Right cardiac atrium (tissue), 5 donors: ENCODE data around the gene CAPN8. TPM values are rescaled to one million over a fixed set of nuclear protein-coding genes. Genes with fewer than 3 reads are reported as not detected.

ENCODE experiments used
- ATAC-seq, 2 donors: fragments of 200-7000 bp; cut with Tn5 transposase; one replicate each; pipeline versions ENCODE4 v1.8.0 to v1.9.1; 2020; ENCODE audit warnings: moderate library complexity in 2 of 2, mild to moderate bottlenecking in 1 of 2
- DNase-seq, 3 donors: peaks; one replicate each; pipeline ENCODE4 v3.0.0-alpha.2; 2020
- H3K27ac ChIP-seq: one replicate; pipeline ENCODE4 v1.5.1; 2013; ENCODE audit warnings: mild to moderate bottlenecking, low read length, control low read depth, moderate library complexity
- H3K27me3 ChIP-seq: one replicate; pipeline ENCODE4 v1.6.1; 2013; ENCODE audit not compliant: control insufficient read depth, insufficient read depth
- H3K4me1 ChIP-seq: one replicate; pipeline ENCODE4 v1.6.1; 2013; ENCODE audit warnings: low read length; ENCODE audit not compliant: control insufficient read depth, insufficient read depth
- H3K4me3 ChIP-seq: one replicate; pipeline ENCODE4 v1.5.1; 2013; ENCODE audit warnings: low read length, control low read depth
- H3K9me3 ChIP-seq: one replicate; pipeline ENCODE4 v1.6.1; 2013; ENCODE audit warnings: low read length; ENCODE audit not compliant: control insufficient read depth
- WGBS: extraction: QIAGEN DNeasy Blood & Tissue Kit; methylation state at CpG from one replicate; pipeline ENCODE4 v1.1.7; 2013; 5-methylcytosine and 5-hydroxymethylcytosine counted together
- intact Hi-C, 4 donors: fragments of 100-400 bp; cut with DNase I; formaldehyde crosslinking; loops; one replicate each; pipeline versions ENCODE4 v1.11.0 to v1.14.0; 2022 to 2023
- polyA plus RNA-seq: library from polyadenylated mRNA; stranded (reverse); fragments of 200-250 nt; gene quantifications from one replicate; pipeline ENCODE4 v1.2.3, GENCODE V29; 2013
- total RNA-seq, 4 donors: library from RNA; stranded (reverse); fragmentation: NEBNext Ultra II Directional; extraction: Animal tissue kit (Norgen Biotek cat#: 25700); gene quantifications; one replicate each; pipeline ENCODE4 v1.2.1, GENCODE V29; 2021
- donor health status: healthy with polysubstance abuse.
- donor health status: DM: no; HTN: yes; CAD: no.
- donor health status: DM: no; HTN: no; CAD: no.
- donor health status: DM: no; HTN: yes; CAD: no; lungs with severe emphysema.
- donor health status: DM: yes; HTN: yes; CAD: no.

CAPN8 gene
- total and polyA plus RNA-seq, 5 donors = 0.23 TPM; not detected in 4

DNA sequence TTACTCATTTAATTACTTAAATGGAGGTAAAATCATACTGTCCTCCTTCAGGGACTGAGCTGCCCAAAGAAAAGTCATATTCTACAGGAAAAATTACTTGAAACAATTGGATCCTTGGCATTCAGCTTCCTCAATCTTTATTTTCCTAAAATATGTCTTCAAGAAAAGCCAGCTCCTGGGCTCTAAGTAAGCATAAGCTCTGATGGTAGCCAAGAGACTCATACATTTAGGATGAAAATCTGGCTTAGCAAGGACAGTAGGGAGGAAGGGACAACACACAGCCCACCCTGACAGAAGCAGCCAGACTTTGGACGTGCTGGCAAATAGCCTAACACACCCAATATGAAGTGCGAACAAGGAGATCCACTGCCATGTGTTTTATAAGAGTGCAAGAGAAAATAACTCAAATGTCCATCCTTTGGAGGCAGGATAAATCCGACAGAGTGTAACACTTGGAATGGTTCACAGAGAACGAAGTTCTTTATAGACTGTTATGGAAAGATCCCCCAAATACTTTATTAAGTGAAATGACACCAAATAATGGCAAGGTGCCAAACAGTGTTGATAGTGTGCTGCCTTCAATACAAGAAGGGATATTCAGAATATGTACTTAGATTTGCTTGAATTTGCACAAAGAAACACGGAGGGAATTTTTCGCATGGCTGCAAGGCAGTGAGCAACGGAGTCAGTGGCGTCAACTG lies 14.1 kb downstream of the CAPN8 start:
- 73% methylated on average over 8 of the region's 8 CpGs for WGBS
- DNase-seq (no peak), ATAC-seq (no peak)
- H3K27me3 ChIP-seq = no peaks in the 10 kb centered on the region
- no peak overlapping the region for H3K4me3 ChIP-seq
- peaks cover 2% of the 10 kb centered on the region for H3K4me1 ChIP-seq
- H3K9me3 ChIP-seq = no peaks in the 10 kb centered on the region
- intact Hi-C loops = no loop called here
- H3K27ac ChIP-seq = no peak overlapping the region

DNA sequence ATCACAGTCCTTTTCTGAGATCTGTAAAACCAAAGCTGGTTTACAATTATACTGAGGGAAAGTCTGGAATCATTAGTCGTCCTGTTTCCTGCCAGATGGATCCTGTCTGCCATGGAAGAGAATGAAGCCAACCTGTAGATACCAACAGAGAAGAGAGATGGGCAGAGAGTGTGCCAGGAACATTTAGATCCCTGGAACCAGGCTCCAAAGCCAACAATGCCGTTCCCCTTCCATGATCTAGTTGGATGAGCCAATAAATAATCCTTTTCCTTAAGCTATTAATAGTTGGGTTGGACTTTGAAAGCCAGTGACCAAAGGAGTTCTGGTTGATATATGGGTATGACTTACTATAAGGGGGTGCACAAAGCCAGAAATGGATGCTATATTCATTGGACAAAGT lies 15.0 kb downstream of the CAPN8 start:
- no peak overlapping the region for H3K4me3 ChIP-seq
- WGBS = 37% methylated on average over 2 of the region's 2 CpGs
- DNase-seq (no peak), ATAC-seq (peak in 1 of 2 donors; percentile 55)
- intact Hi-C loops = no loop called here
- no peak overlapping the region for H3K27ac ChIP-seq
- H3K4me1 ChIP-seq = peaks cover 2% of the 10 kb centered on the region
- H3K27me3 ChIP-seq = no peaks in the 10 kb centered on the region
- H3K9me3 ChIP-seq = no peaks in the 10 kb centered on the region

DNA sequence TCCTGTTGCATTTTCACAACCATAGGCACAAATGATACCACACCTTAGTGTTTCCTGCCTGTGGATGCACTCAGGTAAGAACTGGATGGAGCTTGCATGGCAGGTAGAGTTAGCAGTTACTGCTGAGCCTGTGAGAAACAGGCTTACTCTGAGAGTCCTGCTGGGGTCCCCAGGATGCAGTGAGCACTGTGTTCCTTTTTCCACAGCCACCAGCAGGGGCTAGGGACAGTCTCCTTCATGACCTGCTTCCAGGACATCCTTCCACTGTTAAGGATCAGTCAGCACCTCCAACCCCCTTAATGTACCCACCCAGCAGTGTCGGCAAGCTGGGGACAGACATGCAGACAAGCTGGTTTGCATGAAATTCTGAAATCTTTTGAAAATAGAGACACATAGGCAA lies 16.3 kb downstream of the CAPN8 start:
- Histone ChIP-seq H3K27me3 (no peaks in the 10 kb centered on the region), H3K4me1 (peaks cover 2% of the 10 kb centered on the region), H3K9me3 (no peaks in the 10 kb centered on the region), H3K27ac (no peak overlapping the region), H3K4me3 (no peak overlapping the region)
- ATAC-seq = no peak
- WGBS = 0% methylated on average over 1 of the region's 1 CpG
- DNase-seq = no peak
- intact Hi-C loops = no loop called here

DNA sequence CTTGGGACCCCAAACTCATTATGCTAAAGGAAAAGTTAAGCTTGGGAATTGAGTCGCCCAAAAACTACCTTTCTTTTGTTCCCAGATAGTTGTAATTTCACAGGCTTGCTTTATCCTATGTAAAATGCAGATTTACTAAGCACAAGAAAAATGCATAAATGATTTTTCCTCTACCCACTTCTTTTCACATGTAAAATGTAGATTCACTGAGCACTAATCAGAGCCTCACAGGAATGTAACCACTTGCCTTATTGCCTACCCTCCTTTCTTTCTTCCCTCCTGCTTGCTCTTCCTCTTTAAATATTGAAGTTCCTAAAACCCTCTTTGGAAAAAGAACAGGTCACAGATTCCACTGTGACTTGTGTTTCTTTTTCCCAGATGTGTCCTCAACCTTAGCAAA lies 18.3 kb downstream of the CAPN8 start:
- no peaks in the 10 kb centered on the region for H3K9me3 ChIP-seq
- DNase-seq (no peak), ATAC-seq (no peak)
- peaks cover 2% of the 10 kb centered on the region for H3K4me1 ChIP-seq
- no peak overlapping the region for H3K4me3 ChIP-seq
- WGBS = 71% methylated on average over 1 of the region's 1 CpG
- intact Hi-C loops = no loop called here
- H3K27me3 ChIP-seq = no peaks in the 10 kb centered on the region
- no peak overlapping the region for H3K27ac ChIP-seq

DNA sequence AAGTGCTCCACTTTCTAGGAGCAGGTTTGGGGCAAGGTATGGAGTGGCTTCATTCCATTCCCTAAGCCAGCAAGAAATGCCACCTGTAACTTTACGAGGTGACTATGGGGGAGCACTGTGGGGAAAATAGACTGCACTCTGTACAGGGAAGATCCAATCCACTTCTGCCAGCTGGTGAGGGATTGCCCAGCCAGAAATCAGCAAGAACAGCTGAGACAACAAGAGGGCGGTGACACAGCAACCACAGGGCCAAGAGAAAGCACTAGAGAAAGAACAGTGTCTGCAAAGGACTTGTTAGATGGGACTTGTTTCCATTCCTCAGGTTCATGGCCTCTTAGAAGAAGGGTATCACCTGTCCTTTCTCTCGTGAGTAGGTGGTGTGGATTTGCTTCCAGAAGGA lies 19.6 kb downstream of the CAPN8 start:
- Histone ChIP-seq H3K4me1 (peaks cover 2% of the 10 kb centered on the region), H3K4me3 (no peak overlapping the region), H3K27ac (no peak overlapping the region), H3K9me3 (no peaks in the 10 kb centered on the region), H3K27me3 (no peaks in the 10 kb centered on the region)
- 70% methylated on average over 3 of the region's 3 CpGs for WGBS
- no peak for ATAC-seq
- intact Hi-C loops = no loop called here
- no peak for DNase-seq

DNA sequence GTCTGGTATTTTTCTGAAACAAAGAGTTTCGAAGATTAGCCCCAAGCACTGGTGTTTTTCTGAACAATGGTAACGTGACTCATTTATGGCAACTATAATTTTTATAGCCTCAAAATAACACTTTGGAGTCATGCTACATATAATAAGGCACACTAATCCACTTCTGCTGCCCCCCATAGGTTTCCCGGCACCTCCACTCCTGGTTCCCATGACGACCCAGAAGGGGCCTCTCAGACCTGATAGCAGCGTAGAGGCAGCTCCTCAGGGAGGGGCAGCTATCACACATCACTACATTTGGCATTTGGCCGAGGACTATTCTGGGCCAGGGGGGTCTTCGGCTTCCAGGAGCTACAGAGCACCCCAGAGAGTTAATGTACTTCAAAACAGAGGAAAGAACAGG lies 23.3 kb downstream of the CAPN8 start:
- no peak overlapping the region for H3K27ac ChIP-seq
- H3K4me3 ChIP-seq = no peak overlapping the region
- intact Hi-C loops = no loop called here
- 42% methylated on average over 7 of the region's 7 CpGs for WGBS
- ATAC-seq (no peak), DNase-seq (no peak)
- no peaks in the 10 kb centered on the region for H3K4me1 ChIP-seq
- H3K9me3 ChIP-seq = no peaks in the 10 kb centered on the region
- H3K27me3 ChIP-seq = no peaks in the 10 kb centered on the region

DNA sequence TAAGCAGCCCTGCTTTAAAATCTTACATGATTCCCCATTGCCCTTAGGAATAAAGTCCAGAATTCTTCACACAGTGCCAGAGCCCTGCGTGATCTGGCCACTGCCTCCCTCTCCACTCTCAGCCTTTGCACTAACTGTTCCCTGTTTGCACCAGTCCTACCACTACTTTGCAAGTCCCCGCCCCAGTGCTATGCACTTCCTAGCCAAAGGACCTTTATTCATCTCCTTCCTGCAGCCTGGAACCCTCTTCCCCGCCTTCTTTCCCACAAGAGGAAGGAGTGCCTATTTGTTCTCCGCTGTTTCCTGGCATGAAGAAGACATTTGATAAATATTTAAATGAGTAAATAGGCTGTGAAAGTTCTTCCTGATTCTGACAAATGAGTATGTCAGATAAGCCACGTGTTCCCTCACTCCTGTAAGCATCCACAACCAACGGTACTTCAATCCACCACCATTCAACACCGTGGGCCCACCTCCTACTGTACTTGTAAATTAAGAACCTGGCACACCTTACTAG lies 23.9 kb downstream of the CAPN8 start:
- Histone ChIP-seq H3K4me3 (no peak overlapping the region), H3K4me1 (no peaks in the 10 kb centered on the region), H3K27ac (no peak overlapping the region), H3K27me3 (no peaks in the 10 kb centered on the region), H3K9me3 (no peaks in the 10 kb centered on the region)
- ATAC-seq (peak in 1 of 2 donors; percentile 41), DNase-seq (no peak)
- intact Hi-C loops = no loop called here
- WGBS = 54% methylated on average over 7 of the region's 7 CpGs

DNA sequence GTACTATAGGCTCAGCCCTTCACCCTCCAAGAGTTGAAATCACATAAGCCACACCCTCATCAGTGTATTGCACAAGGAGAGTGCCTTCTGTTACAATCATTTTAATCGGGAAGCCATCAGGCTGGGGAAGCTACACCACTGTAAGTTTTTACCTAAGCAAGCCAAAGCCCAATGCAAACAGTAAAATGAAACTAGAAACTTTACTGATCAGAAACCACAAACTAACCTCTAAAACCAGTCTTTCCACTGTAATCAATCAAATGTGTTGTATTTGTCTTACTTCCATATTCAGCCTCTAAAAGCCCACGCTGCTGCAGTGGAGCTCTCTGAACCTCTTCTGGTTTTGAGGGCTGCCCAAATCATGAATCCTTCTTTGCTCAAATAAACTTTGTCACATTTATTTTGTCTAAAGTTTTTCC lies 26.2 kb downstream of the CAPN8 start:
- no peak for DNase-seq
- intact Hi-C loops = no loop called here

DNA sequence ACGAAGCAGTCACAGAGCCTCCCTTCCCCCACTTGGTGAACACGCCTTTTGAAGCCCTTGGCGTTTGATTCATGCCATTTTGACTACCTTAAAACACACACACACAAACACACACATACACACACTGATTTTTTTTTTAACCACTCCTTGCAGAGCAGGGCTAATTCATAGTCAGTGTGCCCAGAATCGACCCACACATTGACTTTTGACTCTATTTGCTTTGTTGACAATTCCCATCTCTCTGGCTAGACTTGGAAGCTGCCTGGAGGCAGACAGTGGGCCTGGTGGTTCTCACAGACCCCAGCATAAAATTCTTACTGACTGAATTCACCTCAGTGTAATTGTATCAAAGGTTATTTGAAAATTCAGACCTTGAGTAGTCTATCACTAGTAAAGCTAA lies 30.3 kb downstream of the CAPN8 start:
- Histone ChIP-seq H3K4me3 (no peak overlapping the region), H3K27ac (no peak overlapping the region), H3K27me3 (no peaks in the 10 kb centered on the region), H3K9me3 (peaks cover 2% of the 10 kb centered on the region), H3K4me1 (no peaks in the 10 kb centered on the region)
- ATAC-seq = no peak
- no peak for DNase-seq
- intact Hi-C loops = no loop called here
- 79% methylated on average over 4 of the region's 4 CpGs for WGBS

More for the DNA sequence above, 26.2 kb downstream of the CAPN8 start:
- no peaks in the 10 kb centered on the region for H3K27me3 ChIP-seq
- ATAC-seq = no peak
- H3K9me3 ChIP-seq = no peaks in the 10 kb centered on the region
- no peak overlapping the region for H3K27ac ChIP-seq
- WGBS = 74% methylated on average over 2 of the region's 2 CpGs
- no peaks in the 10 kb centered on the region for H3K4me1 ChIP-seq
- no peak overlapping the region for H3K4me3 ChIP-seq

DNA sequence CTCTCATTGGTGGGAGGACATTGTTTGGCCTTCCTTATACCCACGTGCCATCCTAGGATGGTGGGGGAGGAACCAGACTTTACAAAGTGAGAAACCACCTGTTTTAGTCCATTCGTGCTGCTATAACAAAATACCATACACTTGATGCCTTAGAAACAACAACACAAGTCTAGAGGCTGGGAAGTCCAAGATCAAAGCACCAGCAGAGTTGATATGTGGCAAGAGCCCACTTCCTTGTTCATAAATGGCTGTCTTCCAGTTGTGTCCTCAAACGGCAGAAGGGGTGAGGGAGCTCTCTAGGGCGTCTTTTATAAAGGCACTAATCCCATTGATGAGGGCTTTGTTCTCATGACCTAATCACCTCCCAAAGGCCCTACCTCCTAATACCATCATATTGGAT lies 31.1 kb downstream of the CAPN8 start:
- 68% methylated on average over 4 of the region's 4 CpGs for WGBS
- no peak for ATAC-seq
- Histone ChIP-seq H3K27me3 (no peaks in the 10 kb centered on the region), H3K4me1 (no peaks in the 10 kb centered on the region), H3K27ac (no peak overlapping the region), H3K9me3 (peaks cover 2% of the 10 kb centered on the region), H3K4me3 (no peak overlapping the region)
- DNase-seq = no peak
- intact Hi-C loops = no loop called here

DNA sequence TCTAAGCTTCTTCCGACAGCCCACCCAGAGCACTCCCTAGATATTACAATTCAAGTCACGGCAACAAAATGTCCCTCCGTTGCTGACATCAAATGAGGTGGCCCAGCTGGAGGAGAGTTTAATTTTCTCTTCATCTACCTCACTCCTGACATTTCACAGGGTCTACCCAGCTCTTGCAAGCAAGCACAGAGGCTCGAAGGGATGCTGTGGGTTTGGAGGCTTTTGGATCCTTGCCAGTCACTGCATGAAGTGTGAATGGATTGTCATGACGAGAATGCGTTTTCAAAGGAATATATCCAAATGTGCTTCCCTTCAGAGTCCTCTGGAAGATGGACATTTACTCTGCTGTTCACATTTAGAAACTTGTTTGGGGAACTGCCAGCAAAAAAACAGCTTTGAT lies 33.5 kb downstream of the CAPN8 start:
- no peak for ATAC-seq
- Histone ChIP-seq H3K4me3 (no peak overlapping the region), H3K27ac (no peak overlapping the region), H3K9me3 (peaks cover 2% of the 10 kb centered on the region), H3K27me3 (no peaks in the 10 kb centered on the region), H3K4me1 (no peaks in the 10 kb centered on the region)
- WGBS = 29% methylated on average over 6 of the region's 6 CpGs
- DNase-seq = no peak
- intact Hi-C loops = no loop called here

DNA sequence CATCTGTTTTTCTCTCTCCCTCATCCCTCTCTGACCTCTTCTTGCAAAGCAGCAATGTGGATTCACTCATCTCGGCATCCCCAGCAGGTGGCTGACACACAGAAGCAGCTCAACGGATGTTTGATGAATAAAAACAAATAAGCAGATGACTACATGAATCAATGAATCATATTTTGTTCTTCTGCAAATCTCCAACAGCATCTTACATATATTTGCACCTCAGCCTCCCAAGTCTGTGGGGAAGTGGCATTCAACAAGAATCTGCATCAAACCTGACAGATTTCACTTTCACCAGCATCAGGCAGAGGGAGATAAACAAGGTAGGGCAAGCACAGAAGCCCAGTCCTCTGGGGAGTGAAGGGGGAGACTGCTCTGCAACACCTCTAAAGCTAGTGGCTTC lies 34.0 kb downstream of the CAPN8 start:
- intact Hi-C loops = no loop called here
- DNase-seq (no peak), ATAC-seq (no peak)
- Histone ChIP-seq H3K27ac (no peak overlapping the region), H3K4me1 (no peaks in the 10 kb centered on the region), H3K27me3 (no peaks in the 10 kb centered on the region), H3K9me3 (peaks cover 2% of the 10 kb centered on the region), H3K4me3 (no peak overlapping the region)
- 22% methylated on average over 2 of the region's 2 CpGs for WGBS
